ENCODE data around the gene POLR2A.
A peak's percentile ranks its signal among the peaks of the same experiment; 100 is the strongest.

Gene POLR2A

GRCh38 chr17:7508846-7509245 lies 24.7 kb downstream of the POLR2A start:
- no peak for DNase-seq

- DNase-seq = no peak
Measured at GRCh38 chr17:7509937-7510336, 25.8 kb downstream of the POLR2A start.

GRCh38 chr17:7511108-7511507 lies 26.9 kb downstream of the POLR2A start:
- no peak for DNase-seq

- no peak for DNase-seq
Measured at GRCh38 chr17:7512105-7512504, 27.9 kb downstream of the POLR2A start.

GRCh38 chr17:7512824-7513540 lies 28.8 kb downstream of the POLR2A start:
- no peak for DNase-seq

GRCh38 chr17:7513850-7514419 lies 29.8 kb downstream of the POLR2A start:
- no peak for DNase-seq

GRCh38 chr17:7515911-7516610 lies 31.9 kb downstream of the POLR2A start:
- DNase-seq = no peak

GRCh38 chr17:7523033-7523432 lies 38.9 kb downstream of the POLR2A start:
- DNase-seq = peak; percentile 55

- no peak for DNase-seq
Measured at GRCh38 chr17:7528842-7529241, 44.7 kb downstream of the POLR2A start.

- no peak for DNase-seq
Measured at GRCh38 chr17:7530023-7530900, 46.1 kb downstream of the POLR2A start.

- DNase-seq = no peak
Measured at GRCh38 chr17:7538050-7538449, 53.9 kb downstream of the POLR2A start.

GRCh38 chr17:7538891-7539545 lies 54.9 kb downstream of the POLR2A start:
- DNase-seq = no peak

GRCh38 chr17:7541074-7541621 lies 57.0 kb downstream of the POLR2A start:
- DNase-seq = no peak

GRCh38 chr17:7544911-7545310 lies 60.7 kb downstream of the POLR2A start:
- no peak for DNase-seq

GRCh38 chr17:7548585-7549400 lies 64.6 kb downstream of the POLR2A start, which contains the start of gene TNFSF12:
TSS of gene TNFSF12 (plus strand) at chr17:7549058. CDS start at chr17:7549154, 96 bp downstream.
- DNase-seq = peak; percentile 73

Measured in activated CD4-positive, alpha-beta T cell treated with anti-CD3 and anti-CD28 coated beads, Interleukin-2, Interleukin-6, amounts not matched to agents 100 ng/mL and 50 ng/mL, durations not matched to agents 16 hours and 8 hours (primary cell).